SK-N-SH treated with all-trans-retinoic acid at 6 μM for 48 hours (cell line): ENCODE measurements around the gene CTNNA3.

Experiments used
- ARNTL ChIP-seq: fragments of 450-650 bp; formaldehyde crosslinking; IDR thresholded peaks from 2 replicates; pipeline ENCODE4 v1.5.0; 2020; ENCODE audit warnings: low read depth, mild to moderate bottlenecking, moderate library complexity, borderline replicate concordance
- CSRNP3 ChIP-seq: fragments of 250-450 bp; sonication (Bioruptor Pico); IDR thresholded peaks from 2 replicates; pipeline ENCODE4 v1.5.1; 2021; ENCODE audit warnings: mild to moderate bottlenecking, moderate library complexity
- ESRRG ChIP-seq: fragments of 250-450 bp; sonication (Bioruptor Pico); IDR thresholded peaks from 2 replicates; pipeline ENCODE4 v1.6.1; 2021; ENCODE audit warnings: mild to moderate bottlenecking
- GLIS3 ChIP-seq: fragments of 250-450 bp; sonication (Bioruptor Pico); IDR thresholded peaks from 2 replicates; pipeline ENCODE4 v1.5.0; 2020; ENCODE audit warnings: mild to moderate bottlenecking, moderate library complexity
- PPARA ChIP-seq: fragments of 250-450 bp; sonication (Bioruptor Pico); IDR thresholded peaks from 2 replicates; pipeline ENCODE4 v1.5.0; 2020; ENCODE audit warnings: mild to moderate bottlenecking, borderline replicate concordance
- RARB ChIP-seq: fragments of 250-450 bp; sonication (Bioruptor Pico); IDR thresholded peaks from 2 replicates; pipeline ENCODE4 v1.8.0; 2021; ENCODE audit warnings: mild to moderate bottlenecking, moderate library complexity
- ZFP30 ChIP-seq: fragments of 450-650 bp; formaldehyde crosslinking; IDR thresholded peaks from 2 replicates; pipeline ENCODE4 v1.5.0; 2022; ENCODE audit warnings: mild to moderate bottlenecking, moderate library complexity
- ZNF565 ChIP-seq: fragments of 450-650 bp; formaldehyde crosslinking; conservative IDR thresholded peaks from 2 replicates; pipeline ENCODE4 v1.5.0; 2020; ENCODE audit warnings: low read depth, mild to moderate bottlenecking, moderate library complexity
- ZNF70 ChIP-seq: fragments of 450-650 bp; formaldehyde crosslinking; IDR thresholded peaks from 2 replicates; pipeline ENCODE4 v1.5.0; 2020; ENCODE audit warnings: mild to moderate bottlenecking, moderate library complexity
- ZNF8 ChIP-seq: fragments of 450-650 bp; formaldehyde crosslinking; IDR thresholded peaks from 2 replicates; pipeline ENCODE4 v1.5.0; 2020; ENCODE audit warnings: mild to moderate bottlenecking, moderate library complexity
- TF ChIP-seq, protein P1 (sequence below): fragments of 250-450 bp; sonication (Bioruptor Pico); IDR thresholded peaks from 2 replicates; pipeline ENCODE4 v1.8.0; 2020; ENCODE audit warnings: mild to moderate bottlenecking, moderate library complexity, borderline replicate concordance

DNA sequence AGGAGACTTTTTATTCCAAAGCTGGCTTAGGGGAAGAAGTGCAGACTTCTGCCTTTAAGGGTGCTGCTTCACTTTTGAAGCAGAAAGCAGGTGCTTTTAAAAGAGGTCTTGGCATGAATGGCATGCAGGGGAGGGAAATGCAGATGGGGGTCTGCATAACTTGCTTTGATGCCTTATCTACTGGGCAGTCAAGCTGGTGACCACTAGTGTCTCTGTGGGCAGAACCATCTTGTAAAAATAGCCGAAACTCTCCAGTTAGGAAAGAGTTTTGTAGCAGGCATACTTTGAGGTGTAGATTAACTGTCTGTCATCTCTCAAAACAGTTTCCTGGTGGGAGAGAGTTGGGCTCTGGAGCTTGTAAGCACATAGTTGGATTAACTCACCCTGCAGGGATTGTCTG is 9.9 kb upstream of the CTNNA3 start:
- TF ChIP-seq ZNF565 (CRISPR knock-in tag) (no peak), ZFP30 (CRISPR knock-in tag) (no peak), ESRRG (CRISPR knock-in tag) (no peak), ZNF70 (CRISPR knock-in tag) (no peak), RARB (no peak), CSRNP3 (CRISPR knock-in tag) (no peak), PPARA (CRISPR knock-in tag) (no peak), ZNF8 (no peak), ARNTL (no peak), GLIS3 (CRISPR knock-in tag) (no peak)
- TF ChIP-seq, protein P1, sequence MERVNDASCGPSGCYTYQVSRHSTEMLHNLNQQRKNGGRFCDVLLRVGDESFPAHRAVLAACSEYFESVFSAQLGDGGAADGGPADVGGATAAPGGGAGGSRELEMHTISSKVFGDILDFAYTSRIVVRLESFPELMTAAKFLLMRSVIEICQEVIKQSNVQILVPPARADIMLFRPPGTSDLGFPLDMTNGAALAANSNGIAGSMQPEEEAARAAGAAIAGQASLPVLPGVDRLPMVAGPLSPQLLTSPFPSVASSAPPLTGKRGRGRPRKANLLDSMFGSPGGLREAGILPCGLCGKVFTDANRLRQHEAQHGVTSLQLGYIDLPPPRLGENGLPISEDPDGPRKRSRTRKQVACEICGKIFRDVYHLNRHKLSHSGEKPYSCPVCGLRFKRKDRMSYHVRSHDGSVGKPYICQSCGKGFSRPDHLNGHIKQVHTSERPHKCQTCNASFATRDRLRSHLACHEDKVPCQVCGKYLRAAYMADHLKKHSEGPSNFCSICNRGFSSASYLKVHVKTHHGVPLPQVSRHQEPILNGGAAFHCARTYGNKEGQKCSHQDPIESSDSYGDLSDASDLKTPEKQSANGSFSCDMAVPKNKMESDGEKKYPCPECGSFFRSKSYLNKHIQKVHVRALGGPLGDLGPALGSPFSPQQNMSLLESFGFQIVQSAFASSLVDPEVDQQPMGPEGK (CRISPR knock-in tag) = no peak
